ENCODE measurements around the gene CXCL17.

Gene CXCL17

GRCh38 chr19:42423462-42424344, 19.0 kb downstream of the CXCL17 start:
- DNase-seq = peak; percentile 95

- peak; percentile 80 for DNase-seq
These were observed 19.8 kb downstream of the CXCL17 start for GRCh38 chr19:42422901-42423461.

- no peak for DNase-seq
These were observed 20.4 kb downstream of the CXCL17 start for GRCh38 chr19:42422092-42422900.

GRCh38 chr19:42421591-42422031, 21.1 kb downstream of the CXCL17 start:
- DNase-seq = no peak

GRCh38 chr19:42421101-42421500, 21.6 kb downstream of the CXCL17 start:
- no peak for DNase-seq

GRCh38 chr19:42420055-42420544, 22.6 kb downstream of the CXCL17 start:
- peak; percentile 86 for DNase-seq

GRCh38 chr19:42419309-42419708, 23.4 kb downstream of the CXCL17 start:
- no peak for DNase-seq

- no peak for DNase-seq
These were observed 30.1 kb downstream of the CXCL17 start for GRCh38 chr19:42412661-42413076.

- no peak for DNase-seq
These were observed 30.5 kb downstream of the CXCL17 start for GRCh38 chr19:42412227-42412626.

- DNase-seq = no peak
These were observed 31.1 kb downstream of the CXCL17 start for GRCh38 chr19:42411581-42412178.

GRCh38 chr19:42410371-42410770, 32.4 kb downstream of the CXCL17 start:
- DNase-seq = no peak

GRCh38 chr19:42409477-42409876, 33.3 kb downstream of the CXCL17 start:
- DNase-seq = no peak

GRCh38 chr19:42407816-42408175, 35.0 kb downstream of the CXCL17 start:
- DNase-seq = no peak

- no peak for DNase-seq
These were observed 35.5 kb downstream of the CXCL17 start for GRCh38 chr19:42407085-42407815.

- no peak for DNase-seq
These were observed 36.6 kb downstream of the CXCL17 start for GRCh38 chr19:42406111-42406510.

- DNase-seq = no peak
These were observed 39.2 kb downstream of the CXCL17 start for GRCh38 chr19:42403586-42403985.

GRCh38 chr19:42402376-42403116, 40.2 kb downstream of the CXCL17 start:
- DNase-seq = no peak

- DNase-seq = peak; percentile 92
These were observed 41.1 kb downstream of the CXCL17 start for GRCh38 chr19:42401365-42402303.

- DNase-seq = no peak
These were observed 42.3 kb downstream of the CXCL17 start for GRCh38 chr19:42400404-42400803.
